T-helper 1 cell treated with Interleukin-12 subunit alpha and Interleukin-12 subunit beta and Interleukin-4 antibody, amounts not matched to agents 30 ng/mL and 1 ng/mL, for 36 hours (primary cell): Measurements from ENCODE around the gene FRZB. TPM values are rescaled to one million over a fixed set of nuclear protein-coding genes. Genes with fewer than 3 reads are reported as not detected.
"Not testable (repeated sequence)": the region's sequence is repeated elsewhere in the genome, so short reads cannot be mapped to it uniquely, and the experiment has no call there.

Source experiments
- intact Hi-C: fragments of 100-400 bp; cut with micrococcal nuclease; formaldehyde crosslinking; loops from one replicate; pipeline ENCODE4 v1.15.1; 2024
- total RNA-seq: library from RNA; stranded (reverse); gene quantifications from 2 replicates; pipeline ENCODE4 v1.2.3, GENCODE V29; 2022

FRZB gene
- total RNA-seq, 1 donor from 2014 or later, result not detected

DNA sequence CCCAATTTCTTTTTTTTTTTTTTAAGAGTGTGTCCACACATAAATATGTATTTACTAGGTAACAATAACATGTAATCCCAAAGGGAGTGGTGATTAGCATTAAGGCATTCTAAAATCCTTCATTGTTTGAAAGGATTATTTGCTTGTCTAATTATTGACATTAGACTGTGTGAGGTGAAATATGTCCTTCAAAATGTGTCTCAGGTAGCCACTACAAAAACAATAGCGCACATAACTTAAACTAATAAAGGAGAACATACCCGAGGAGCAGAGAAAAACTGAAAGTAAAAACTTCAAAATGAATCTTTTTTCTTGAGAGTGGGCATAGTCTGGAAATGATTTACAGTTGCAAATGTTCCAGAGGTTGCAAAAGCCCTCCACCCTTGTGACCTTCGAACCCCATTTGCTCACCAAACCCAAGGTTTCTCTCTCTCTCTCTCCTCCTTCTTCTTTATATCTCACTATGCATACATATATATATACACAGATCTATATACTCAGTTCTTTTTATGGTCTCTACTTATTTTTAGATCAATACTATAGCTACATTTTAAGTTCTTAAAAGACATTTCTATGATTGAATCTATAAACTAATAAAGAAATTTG lies 24.4 kb upstream of the FRZB start:
- intact Hi-C loops, result no loop called here

DNA sequence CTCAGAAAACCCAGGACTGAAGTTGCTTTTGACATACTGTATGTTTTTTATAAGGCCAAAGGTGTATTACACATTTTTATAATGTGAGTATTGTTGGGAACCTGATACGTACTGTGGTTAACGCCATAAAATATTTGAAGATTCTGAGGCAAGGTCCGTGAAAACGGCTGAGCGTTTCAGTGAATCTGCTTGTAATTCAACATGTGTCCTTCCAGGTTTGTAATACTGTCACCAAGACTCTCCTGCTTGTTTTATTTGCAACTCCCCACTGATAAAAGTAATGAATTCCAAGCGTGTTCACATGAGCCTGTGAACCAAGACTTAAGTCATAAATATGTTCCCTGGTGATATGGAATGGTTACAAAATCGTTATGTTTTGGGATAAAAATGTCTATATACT lies 23.9 kb upstream of the FRZB start:
- intact Hi-C loops, result no loop called here

DNA sequence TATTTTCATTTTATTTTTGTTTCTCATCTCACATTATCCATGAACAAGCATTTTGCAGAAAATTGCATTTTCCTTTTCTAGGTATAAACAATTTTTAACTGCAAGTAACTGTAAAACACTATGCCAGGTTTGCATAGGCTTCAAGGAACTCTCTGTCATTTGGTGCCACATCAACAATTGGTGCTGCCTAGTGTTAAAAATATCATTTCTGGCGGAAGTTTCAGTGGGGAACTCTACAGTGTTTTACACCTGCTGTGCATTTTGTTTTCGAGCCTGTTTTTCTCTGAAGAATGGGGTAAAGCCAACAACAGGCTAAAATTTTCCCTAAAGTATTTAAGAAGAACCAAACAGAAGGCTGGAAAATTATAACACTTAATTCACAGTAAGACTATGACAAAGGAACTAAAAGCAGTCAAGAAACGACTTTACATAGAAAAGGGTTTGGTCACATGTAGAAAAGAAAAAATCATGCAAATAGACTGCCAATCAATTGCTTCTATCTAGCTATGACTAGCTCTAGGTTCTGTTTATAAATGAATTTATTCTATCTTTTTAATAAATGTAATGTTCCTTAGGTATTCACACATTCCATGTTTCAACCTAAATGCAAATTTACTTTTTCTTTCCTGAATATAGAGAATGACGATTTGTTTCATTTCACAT lies 21.4 kb upstream of the FRZB start:
- intact Hi-C loops, result no loop called here

DNA sequence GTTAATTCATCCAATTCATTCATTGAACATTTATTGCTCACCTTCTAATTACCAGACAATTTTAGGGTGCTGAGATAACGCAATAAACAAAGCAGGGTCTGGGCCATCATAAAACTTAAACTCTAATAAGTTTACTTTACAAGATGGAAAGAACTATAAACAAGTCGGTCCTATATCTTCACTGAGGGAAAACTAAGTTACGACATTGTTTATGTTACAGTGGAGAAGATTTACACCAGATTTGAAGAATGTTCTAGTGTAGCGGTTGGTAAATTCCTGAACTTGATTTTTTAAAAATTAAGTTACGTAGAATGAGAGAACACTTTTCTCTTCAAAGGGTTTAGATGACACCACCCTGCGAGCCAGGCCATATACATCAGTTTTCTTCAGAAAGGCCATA lies 20.7 kb upstream of the FRZB start:
- intact Hi-C loops, result no loop called here

DNA sequence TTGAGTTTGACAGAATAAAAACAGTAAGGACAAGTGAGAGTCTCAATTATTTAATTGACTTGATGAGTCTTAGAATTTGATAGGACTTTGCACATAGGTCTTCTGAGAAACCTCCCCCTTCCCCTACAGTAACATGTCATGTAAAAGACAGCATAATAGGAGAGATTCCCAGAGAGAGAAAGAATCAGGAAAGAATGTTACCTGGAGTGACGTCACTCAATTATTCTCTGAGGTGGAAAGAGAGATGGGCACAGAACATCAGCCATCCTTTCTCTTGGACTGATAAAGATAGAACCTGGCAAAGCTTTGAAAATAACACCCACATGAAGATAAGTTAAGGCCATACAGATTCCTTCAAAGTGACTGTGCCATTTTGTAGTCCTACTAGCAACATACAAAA lies 19.3 kb upstream of the FRZB start:
- intact Hi-C loops, result no loop called here

DNA sequence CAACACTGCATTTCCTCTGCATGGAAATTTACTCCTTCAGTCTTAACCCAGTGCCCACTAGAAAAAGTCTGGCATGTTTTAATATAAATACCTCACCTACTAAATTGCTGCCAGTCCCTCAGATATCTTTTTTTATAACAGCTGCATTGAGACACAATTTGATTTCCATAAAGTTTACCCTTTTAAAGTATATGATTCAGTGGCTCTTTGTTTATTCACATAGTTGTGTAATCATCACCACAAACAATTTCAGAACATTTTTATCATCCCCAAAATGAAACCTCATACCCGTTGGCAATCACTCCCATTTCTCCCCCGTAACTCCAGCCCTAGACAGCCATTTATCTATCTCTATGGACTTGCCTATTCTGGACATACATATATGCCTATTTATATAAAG lies 17.0 kb upstream of the FRZB start:
- intact Hi-C loops, result no loop called here

DNA sequence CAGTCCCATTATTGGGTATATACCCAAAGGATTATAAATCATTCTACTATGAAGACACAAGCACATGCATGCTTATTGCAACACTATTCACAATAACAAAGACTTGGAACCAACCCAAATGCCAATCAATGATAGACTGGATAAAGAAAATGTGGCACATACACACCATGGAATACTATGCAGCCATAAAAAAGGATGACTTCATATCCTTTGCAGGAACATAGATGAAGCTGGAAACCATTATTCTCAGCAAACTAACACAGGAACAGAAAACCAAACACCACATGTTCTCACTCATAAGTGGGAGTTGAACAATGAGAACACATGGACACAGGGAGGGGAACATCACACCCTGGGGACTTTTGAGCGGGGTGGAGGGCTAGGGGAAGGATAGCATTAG lies 13.7 kb upstream of the FRZB start:
- intact Hi-C loops, result not testable (repeated sequence)

DNA sequence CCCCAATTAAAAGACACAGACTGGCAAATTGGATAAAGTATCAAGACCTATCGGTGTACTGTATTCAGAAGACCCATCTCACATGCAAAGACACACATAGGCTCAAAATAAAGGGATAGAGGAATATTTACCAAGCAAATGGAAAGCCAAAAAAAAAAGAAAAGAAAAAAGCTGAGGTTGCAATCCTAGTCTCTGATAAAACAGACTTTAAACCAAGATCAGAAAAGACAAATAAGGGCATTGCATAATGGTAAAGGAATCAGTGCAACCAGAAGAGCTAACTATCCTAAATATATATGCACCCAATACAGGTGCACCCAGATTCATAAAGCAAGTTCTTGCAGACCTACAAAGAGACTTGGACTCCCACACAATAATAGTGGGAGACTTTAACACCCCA lies 10.2 kb upstream of the FRZB start:
- intact Hi-C loops, result not testable (repeated sequence)

DNA sequence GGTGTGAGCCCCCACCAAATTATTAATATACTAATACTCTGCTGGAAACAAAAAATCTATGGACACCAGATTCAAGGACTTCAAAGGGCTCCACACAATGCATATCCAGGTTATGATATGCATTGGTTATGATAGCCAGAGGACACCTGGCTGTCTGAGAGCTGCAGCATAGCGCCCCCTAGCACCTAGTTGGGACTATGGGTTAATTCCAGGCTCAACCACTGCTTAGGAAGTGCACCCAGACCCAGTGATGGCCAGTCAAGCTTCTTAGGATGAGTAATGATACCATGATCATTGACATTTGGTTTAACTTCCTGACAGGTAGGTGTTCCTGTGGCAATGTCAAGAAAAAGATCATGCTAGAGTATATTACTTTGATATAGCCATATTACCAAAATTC lies 3.8 kb upstream of the FRZB start:
- intact Hi-C loops, result no loop called here

DNA sequence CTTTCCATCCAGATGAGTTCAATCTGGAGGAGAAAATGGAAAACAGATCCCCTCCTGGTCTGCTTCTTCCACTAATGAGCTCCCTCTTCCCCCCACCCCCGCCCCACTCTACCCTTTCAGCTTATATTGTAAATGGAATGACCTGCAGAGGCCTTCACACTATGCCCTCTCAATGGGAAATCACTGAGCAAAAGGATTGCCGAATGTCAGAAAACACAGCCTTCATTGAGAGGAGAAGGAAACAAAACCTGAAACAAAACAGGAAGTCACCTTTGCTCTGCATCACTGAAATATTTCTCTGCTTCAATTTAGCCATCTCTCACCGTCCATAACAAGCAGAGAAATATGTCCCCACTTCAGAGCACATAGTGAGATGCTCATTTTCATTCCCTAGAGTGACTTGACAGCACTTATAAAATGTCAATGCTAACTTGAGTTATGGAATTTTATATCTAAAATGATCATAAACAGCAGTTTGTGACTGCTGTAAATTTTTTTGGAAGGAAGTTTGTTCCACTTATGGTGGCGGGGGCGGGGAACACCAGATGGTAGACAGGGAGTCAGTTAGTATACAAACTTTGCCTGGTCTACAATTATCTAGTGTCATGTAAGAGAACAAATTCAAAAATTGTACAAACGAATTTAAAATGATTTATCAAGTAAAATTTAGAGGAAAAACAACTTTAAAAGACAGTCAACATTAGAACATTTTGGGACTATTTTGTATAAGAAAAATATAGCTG lies 1.8 kb upstream of the FRZB start:
- intact Hi-C loops, result loop anchor here (5.0 kb wide), 1 partner anchor 201 kb away; no protein-coding TSS in a partner anchor

DNA sequence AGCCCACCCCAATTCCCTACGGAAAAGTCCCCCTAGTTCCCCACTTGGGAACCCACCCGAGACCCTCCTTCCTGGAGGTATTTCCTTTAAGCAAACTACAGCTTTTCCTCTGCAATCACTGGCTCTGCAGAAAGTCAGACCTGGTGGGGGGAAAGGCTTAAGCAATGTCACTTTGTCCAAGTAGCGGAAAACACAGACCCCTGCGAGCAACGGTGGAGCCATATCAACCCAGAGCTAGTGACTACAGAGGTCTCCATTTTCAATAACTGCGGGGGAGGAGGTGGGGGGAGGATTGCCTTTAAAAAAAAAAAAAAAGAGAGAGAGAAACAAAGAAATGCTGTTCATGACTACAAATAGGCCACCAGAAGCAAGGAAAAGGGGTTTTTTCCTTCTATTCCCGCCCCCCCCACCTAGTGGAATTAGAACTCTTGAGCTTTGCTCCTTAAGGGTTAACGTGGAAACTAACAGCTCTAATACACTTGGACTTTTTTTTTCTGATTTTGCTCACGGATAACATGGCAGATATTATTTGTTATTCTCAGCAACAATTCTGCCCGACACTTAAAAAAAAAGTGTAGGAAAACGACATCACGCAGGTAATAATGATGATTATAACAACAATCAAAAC lies 1.1 kb upstream of the FRZB start:
- intact Hi-C loops, result loop anchor here (5.0 kb wide), 1 partner anchor 200 kb away; no protein-coding TSS in a partner anchor

DNA sequence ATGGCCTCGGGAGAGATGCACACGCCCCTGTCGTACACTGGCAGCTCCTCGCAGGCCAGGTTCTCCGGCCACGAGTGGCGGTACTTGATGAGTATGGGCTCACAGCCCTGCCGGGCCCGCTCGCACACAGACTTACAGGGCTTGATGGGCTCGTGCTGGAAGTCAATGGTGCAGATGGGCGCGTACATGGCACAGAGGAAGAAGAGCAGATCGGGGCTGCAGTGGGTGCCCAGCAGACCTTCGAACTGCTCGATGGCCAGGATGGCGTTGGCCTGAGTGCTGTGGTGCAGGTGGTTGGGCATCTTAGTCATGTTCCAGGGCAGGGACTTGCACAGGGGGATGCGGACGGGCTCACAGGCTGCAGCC lies 359 bp downstream of the FRZB start:
- intact Hi-C loops, result loop anchor here (5.0 kb wide), 1 partner anchor 199 kb away; no protein-coding TSS in a partner anchor

DNA sequence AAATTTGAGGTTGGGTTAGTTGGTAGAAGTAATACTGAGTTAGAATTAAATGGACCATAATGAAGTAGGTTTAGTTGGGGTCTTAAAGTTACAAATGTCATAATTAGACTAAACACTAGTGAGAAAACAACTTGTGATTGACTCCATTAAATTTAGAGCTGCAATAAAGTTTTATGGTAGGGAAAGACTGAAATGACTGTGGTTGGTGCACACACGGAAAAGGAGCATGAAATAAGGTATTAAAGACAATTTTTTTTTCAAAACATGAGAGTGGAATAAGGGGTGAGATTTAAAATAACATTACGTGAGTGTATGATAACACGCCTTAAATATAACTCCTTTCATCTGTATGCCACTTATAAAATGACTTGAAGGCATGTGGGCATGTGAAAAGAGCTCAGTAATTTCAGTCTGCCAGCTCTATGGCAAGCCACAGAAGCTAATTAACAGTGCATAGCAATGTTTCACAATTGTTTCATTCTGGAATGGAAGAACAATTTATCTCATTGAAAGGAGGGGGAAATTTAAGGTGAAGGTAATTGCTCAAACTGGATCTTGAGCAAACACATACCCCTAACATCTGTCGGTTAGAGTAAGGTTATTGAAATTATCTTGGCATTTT lies 1.4 kb downstream of the FRZB start:
- intact Hi-C loops, result loop anchor here (5.0 kb wide), 1 partner anchor 198 kb away; no protein-coding TSS in a partner anchor

DNA sequence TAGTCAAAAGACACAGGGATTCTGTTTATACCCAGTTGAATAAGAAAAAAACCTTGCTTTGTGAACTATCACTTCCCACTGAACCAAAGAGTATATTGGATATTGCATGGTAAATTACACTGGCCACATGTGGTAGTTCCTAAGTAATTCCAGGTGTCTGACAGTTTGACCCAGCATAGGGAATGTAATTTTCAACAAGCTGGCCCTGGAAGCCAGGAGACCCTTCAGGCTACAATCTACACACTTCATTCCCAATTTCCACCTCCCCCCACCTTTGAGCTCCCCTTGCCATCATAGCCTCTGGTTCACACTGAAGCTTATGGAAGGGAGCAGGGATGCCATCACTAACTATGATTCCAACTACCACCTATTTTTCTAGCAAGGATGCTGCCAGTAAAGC lies 2.8 kb downstream of the FRZB start:
- intact Hi-C loops, result no loop called here

DNA sequence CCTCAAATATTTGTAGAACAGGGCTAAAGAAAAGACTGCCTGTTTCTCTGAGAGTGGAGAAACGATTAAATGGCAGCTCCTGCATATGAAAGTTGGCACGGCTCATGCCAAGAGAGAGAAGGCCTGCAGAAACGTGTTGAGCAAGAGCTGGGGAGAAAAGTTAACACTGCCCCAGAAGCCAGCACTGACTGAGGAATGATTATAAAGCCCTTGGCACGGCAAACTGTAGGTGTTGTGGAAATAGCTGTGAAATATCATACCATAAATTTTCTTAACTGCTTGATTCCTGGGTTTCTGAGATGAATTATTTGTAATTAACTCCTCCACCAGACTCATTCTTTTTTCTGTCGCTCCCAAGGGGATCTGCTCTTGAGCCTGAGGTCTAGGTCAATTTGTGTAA lies 4.3 kb downstream of the FRZB start:
- intact Hi-C loops, result no loop called here

DNA sequence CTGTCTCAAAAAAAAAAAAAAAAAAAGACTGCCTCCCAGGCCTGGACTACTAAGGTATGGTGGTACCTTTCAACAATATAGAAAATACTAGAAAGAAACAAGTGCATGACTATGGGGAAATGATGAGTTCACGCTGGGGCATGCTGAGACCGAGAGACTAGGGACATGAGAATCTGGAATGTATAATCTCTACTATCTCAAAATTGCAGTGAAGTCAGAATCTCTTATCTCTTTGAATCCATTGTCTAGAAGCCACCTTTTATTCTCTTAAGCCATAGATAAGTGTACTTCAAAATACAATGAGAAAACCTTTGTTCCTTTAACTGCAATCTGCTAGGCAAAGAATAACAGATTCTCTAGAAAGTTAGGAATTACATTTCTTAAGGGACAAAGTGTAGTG lies 5.6 kb downstream of the FRZB start:
- intact Hi-C loops, result no loop called here

DNA sequence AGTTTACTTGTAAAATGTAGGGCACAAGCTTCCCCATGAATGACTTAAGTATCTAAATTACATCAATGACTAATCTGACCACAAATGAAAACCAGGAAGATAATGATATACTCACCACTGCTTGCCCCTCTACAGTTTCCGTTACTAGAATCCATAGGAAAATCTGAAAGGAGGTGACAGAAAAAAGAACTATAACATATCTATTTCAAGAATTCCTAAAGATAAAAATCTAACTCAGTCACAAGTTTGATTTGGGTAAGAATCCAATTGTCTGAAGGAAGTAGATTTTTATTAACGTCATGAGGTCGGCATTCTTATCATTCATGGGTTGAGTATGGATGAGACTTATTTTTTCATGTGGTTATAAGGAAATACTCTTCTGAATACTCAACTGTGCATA lies 7.8 kb downstream of the FRZB start:
- intact Hi-C loops, result no loop called here

DNA sequence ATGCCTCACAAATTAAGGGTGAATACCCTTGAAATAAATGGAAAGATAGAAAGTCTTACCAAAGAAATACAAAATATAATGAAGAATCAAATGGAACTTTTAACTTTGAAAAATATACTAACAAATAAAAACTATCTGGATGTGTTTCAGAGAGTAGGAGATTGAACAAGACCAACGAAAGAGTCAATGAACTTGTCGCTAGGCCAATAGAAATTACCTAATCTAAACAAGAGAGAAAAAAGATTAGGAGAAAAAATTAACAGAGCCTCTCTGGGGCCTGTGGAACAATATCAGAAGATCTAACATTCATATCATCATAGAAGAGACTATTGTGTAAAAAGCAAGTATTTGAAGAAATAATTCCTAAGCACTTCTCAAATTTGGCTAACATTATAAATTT lies 11.1 kb downstream of the FRZB start:
- intact Hi-C loops, result no loop called here

DNA sequence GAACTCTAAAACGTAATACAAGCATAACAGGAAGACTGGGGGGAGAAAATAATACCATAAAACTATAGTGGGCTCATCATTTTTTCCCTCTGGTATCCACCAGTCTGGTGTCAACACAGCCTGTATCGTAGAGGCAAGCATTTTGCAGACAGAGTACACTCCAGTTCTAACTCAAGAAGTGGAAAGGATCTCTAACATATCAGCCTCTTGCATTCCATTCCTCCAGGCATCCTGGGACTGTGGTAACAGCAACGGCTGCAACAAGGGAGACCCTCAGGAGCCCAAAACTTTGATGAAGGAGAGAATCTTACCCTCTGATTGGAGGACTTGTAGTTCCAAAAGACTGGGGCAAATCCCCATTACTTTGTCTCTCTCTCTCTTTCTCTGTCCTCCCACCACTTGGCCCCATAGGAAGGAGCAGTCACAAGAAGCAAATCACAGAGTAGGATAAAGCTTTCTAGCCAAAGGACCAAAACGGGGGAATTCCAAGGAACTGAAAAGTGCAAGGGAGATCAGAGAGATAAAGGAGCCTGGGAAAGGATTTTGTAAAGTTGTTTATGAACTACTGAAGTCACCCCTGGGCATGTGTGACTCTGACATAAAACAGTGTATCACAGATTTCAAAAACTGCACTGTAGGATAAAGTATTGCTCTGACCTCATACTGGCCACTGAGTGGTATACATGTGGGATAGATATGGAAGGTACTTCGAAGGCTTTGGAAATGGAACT lies 11.9 kb downstream of the FRZB start:
- intact Hi-C loops, result no loop called here

DNA sequence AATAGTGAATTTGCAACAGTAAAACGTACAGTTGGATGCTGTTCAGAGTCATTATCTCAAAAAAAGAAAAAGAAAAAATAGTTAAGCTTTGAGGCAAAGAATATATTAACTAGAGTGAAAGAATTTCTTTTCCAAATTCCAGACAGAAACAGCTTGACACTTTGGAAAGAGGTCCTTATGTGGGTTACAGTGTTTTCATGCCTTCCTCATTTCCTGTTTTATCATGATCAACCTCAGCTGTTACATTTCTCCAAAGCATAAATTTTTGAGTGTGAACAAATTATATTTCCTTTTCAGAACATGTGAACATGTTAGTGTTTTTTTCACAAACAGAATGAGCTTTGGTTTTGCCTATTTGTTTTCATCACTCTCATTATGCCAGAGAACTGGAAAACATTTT lies 13.6 kb downstream of the FRZB start:
- intact Hi-C loops, result no loop called here

DNA sequence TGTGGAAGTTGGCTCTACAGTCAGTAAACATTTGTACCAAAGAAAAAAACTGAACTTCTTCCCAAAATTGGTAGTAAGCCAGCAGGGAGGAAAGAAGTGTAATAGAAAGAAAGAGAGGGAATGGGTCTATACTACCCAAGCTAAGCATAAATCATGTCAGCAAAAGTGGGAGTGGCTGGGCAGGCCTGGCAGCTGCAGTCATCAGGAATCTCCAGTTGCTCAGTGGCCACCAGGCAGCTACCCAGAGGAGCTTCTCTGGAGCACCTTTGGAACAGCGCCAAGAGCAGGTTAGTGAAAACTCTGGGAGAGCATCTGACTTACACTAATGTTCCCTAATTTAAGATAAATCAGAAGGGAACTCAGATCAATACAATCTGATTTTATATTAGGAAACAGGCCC lies 14.3 kb downstream of the FRZB start:
- intact Hi-C loops, result no loop called here
